A549 (cell line): ENCODE results near the gene PRKAG2.

Source experiments
- ESRRA ChIP-seq: fragments of 150-350 bp; IDR thresholded peaks from 2 replicates; pipeline ENCODE4 v1.6.1; 2014; ENCODE audit warnings: mild to moderate bottlenecking, low read length, borderline replicate concordance
- KDM1A ChIP-seq: fragments of 200-600 bp; sonication (generic); IDR thresholded peaks from 2 replicates; pipeline ENCODE4 v1.6.1; 2016; ENCODE audit warnings: low read depth, mild to moderate bottlenecking
- POLR2AphosphoS2 ChIP-seq: conservative IDR thresholded peaks from 2 replicates; pipeline ENCODE4 v1.6.1; 2012; ENCODE audit warnings: low read length, improper control_type of control experiment, inconsistent platforms
- TF ChIP-seq, protein P1 (sequence below): fragments of >200 bp; sonication (Bioruptor Twin); formaldehyde crosslinking; IDR thresholded peaks from 3 replicates; pipeline ENCODE4 v1.5.1; 2016
- TF ChIP-seq, protein P2 (sequence below): fragments of 250-450 bp; sonication (Bioruptor Pico); IDR thresholded peaks from 2 replicates; pipeline ENCODE4 v1.5.0; 2021; ENCODE audit warnings: mild to moderate bottlenecking, moderate library complexity, borderline replicate concordance
- TF ChIP-seq, protein P3 (sequence below): fragments of 150-350 bp; IDR thresholded peaks from 2 replicates; pipeline ENCODE4 v1.6.1; 2014; ENCODE audit warnings: low read depth, mild to moderate bottlenecking, low read length

DNA sequence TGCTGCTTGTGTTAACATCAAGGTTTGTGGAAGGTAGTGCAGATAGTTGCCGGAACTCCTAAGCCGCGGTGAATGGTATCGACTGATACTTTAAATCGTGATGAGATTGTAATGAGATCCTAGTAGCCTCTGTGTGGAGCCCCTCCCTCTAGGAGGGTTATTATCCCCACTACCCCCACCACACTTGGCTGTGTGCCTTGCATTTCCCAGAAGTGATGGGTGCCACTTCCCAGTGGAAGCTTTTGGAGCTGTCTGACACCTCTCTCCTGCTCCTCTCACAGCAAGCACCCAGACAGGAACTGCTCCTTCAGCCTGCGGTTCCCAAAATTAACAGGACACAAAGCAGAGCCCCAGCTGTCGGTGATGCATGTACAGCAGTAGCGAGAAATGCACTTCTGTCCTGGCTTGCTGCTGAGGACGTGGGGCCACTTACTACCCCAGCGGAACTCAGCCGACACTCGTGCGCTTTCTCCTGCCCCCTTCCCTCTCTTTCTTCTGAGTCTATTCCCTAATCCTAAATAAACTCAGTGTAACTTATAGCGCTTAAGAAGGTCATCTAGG is 52.5 kb downstream of the PRKAG2 start:
- TF ChIP-seq POLR2AphosphoS2, result no peak
- TF ChIP-seq, protein P1, sequence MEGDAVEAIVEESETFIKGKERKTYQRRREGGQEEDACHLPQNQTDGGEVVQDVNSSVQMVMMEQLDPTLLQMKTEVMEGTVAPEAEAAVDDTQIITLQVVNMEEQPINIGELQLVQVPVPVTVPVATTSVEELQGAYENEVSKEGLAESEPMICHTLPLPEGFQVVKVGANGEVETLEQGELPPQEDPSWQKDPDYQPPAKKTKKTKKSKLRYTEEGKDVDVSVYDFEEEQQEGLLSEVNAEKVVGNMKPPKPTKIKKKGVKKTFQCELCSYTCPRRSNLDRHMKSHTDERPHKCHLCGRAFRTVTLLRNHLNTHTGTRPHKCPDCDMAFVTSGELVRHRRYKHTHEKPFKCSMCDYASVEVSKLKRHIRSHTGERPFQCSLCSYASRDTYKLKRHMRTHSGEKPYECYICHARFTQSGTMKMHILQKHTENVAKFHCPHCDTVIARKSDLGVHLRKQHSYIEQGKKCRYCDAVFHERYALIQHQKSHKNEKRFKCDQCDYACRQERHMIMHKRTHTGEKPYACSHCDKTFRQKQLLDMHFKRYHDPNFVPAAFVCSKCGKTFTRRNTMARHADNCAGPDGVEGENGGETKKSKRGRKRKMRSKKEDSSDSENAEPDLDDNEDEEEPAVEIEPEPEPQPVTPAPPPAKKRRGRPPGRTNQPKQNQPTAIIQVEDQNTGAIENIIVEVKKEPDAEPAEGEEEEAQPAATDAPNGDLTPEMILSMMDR, result no peak
- TF ChIP-seq ESRRA, result no peak
- TF ChIP-seq, protein P2, sequence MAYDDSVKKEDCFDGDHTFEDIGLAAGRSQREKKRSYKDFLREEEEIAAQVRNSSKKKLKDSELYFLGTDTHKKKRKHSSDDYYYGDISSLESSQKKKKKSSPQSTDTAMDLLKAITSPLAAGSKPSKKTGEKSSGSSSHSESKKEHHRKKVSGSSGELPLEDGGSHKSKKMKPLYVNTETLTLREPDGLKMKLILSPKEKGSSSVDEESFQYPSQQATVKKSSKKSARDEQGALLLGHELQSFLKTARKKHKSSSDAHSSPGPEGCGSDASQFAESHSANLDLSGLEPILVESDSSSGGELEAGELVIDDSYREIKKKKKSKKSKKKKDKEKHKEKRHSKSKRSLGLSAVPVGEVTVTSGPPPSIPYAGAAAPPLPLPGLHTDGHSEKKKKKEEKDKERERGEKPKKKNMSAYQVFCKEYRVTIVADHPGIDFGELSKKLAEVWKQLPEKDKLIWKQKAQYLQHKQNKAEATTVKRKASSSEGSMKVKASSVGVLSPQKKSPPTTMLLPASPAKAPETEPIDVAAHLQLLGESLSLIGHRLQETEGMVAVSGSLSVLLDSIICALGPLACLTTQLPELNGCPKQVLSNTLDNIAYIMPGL (CRISPR knock-in tag), result no peak
- TF ChIP-seq KDM1A, result no peak
- TF ChIP-seq, protein P3, sequence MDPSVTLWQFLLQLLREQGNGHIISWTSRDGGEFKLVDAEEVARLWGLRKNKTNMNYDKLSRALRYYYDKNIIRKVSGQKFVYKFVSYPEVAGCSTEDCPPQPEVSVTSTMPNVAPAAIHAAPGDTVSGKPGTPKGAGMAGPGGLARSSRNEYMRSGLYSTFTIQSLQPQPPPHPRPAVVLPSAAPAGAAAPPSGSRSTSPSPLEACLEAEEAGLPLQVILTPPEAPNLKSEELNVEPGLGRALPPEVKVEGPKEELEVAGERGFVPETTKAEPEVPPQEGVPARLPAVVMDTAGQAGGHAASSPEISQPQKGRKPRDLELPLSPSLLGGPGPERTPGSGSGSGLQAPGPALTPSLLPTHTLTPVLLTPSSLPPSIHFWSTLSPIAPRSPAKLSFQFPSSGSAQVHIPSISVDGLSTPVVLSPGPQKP, result no peak
